CD4-positive, alpha-beta memory T cell (primary cell): ENCODE data around the gene RIPPLY3. TPM values are rescaled to one million over a fixed set of nuclear protein-coding genes. Genes with fewer than 3 reads are reported as not detected.

Experiments
- polyA plus RNA-seq, 2 donors: library from polyadenylated mRNA; unstranded; fragments of 300-500 nt; fragmentation: Illumina TruSeq; gene quantifications; one replicate each; pipeline ENCODE4 v1.2.3, GENCODE V29; 2021
- total RNA-seq, 2 experiments: library from RNA; stranded (reverse); gene quantifications; one replicate each; pipeline ENCODE4 v1.2.3, GENCODE V29; 2021

Gene RIPPLY3
- total and polyA plus RNA-seq, 4 experiments from 2014 or later, result not detected

Other genes starting within 250 kb of the RIPPLY3 start
- gene HLCS, start 40.0 kb upstream of the RIPPLY3 start, total RNA-seq, result 10 to 100 TPM; 13.9 to 14.7 TPM
- gene HLCS, start 40.0 kb upstream of the RIPPLY3 start, polyA plus RNA-seq, result 1 to 10 TPM; 8.3 to 8.6 TPM
- 10 to 100 TPM; 17.2 to 19.7 TPM for gene PIGP, start 66.4 kb downstream of the RIPPLY3 start, total RNA-seq
- 10 to 100 TPM; 31.4 to 31.5 TPM for gene PIGP, start 66.4 kb downstream of the RIPPLY3 start, polyA plus RNA-seq
- 100 to 1,000 TPM; 163 to 171 TPM for gene TTC3, start 66.6 kb downstream of the RIPPLY3 start, total RNA-seq
- gene TTC3, start 66.6 kb downstream of the RIPPLY3 start, polyA plus RNA-seq, result 100 to 1,000 TPM in 1 of 2 donors, 10 to 100 TPM in 1; 36.4 to 109 TPM